HCT116 (cell line): ENCODE measurements around the gene PARM1. TPM values are rescaled to one million over a fixed set of nuclear protein-coding genes. Genes with fewer than 3 reads are reported as not detected.

ENCODE experiments used
- ATAC-seq: fragments of 200-7000 bp; cut with Tn5 transposase; 2 replicates; pipeline ENCODE4 v1.9.1; 2020; ENCODE audit warnings: mild to moderate bottlenecking, moderate library complexity
- BruUV-seq: library from RNA; stranded (reverse); fragments of 400-500 nt; replicated peaks from 2 replicates; lab custom pipeline; 2021; lab: Mats Ljungman, UMichigan
- CTCF ChIA-PET: fragments of 300-600 bp; sonication (Branson Sonifier 250); formaldehyde crosslinking; loops from one replicate; lab custom pipeline; 2021; ENCODE audit warnings: antibody characterized with exemption; lab: Charles Lee
- POLR2A ChIA-PET: fragments of 300-600, 350-600 bp; sonication (Branson Sonifier 250); formaldehyde crosslinking; loops from one replicate; lab custom pipeline; 2021; ENCODE audit warnings: antibody characterized with exemption; lab: Charles Lee
- RAD21 ChIA-PET, 2 experiments: fragments of 300-600 bp; sonication (Branson Sonifier 250); formaldehyde crosslinking; loops; one replicate each; lab custom pipeline; 2023; ENCODE audit warnings: low total read pairs in 2 of 2; ENCODE audit not compliant: uncharacterized antibody in 2 of 2, unreplicated experiment in 2 of 2, low non-redundant PET in 1 of 2; lab: Charles Lee
- DNase-seq: peaks from one replicate; pipeline ENCODE4 v3.0.0-alpha.2; 2010; ENCODE audit warnings: low read depth, low spot score
- H2AFZ ChIP-seq: fragments of 200-600 bp; shearing (Covaris generic), sonication (generic); 2 replicates; pipeline ENCODE4 v1.6.1; 2017; ENCODE audit warnings: low read depth, mixed run types, mixed read lengths, antibody characterized with exemption, low read length; ENCODE audit not compliant: poor library complexity, severe bottlenecking
- H3K27ac ChIP-seq: 2 replicates; pipeline ENCODE4 v1.5.1; 2012; ENCODE audit warnings: low read depth, low read length
- H3K27me3 ChIP-seq: fragments of 200-600 bp; sonication (generic); 2 replicates; pipeline ENCODE4 v1.6.1; 2016; ENCODE audit warnings: mixed run types, low read length, mixed read lengths; ENCODE audit not compliant: insufficient read depth
- H3K36me3 ChIP-seq, 2 experiments: fragments of 200-500 bp in 1 of 2; fragments of 200-600 bp in 1 of 2; sonication (Bioruptor generic) in 1 of 2; sonication (generic) in 1 of 2; 2 replicates each; pipeline versions ENCODE4 v1.5.1 to v1.6.1; 2014 to 2016; ENCODE audit warnings: low read length in 2 of 2, inconsistent platforms in 1 of 2, mixed read lengths in 1 of 2, mixed run types in 1 of 2; ENCODE audit not compliant: insufficient read depth in 2 of 2, control insufficient read depth in 1 of 2
- H3K4me1 ChIP-seq, 2 experiments: fragments of 200-600 bp in 1 of 2; sonication (generic) in 1 of 2; 2 replicates each; pipeline versions ENCODE4 v1.5.1 to v1.6.1; 2012 to 2017; ENCODE audit warnings: low read length in 2 of 2, inconsistent platforms in 1 of 2, mild to moderate bottlenecking in 1 of 2, mixed read lengths in 1 of 2, mixed run types in 1 of 2, moderate library complexity in 1 of 2; ENCODE audit not compliant: insufficient read depth in 2 of 2, control insufficient read depth in 1 of 2
- H3K4me2 ChIP-seq: fragments of 200-600 bp; sonication (generic); 2 replicates; pipeline ENCODE4 v1.6.1; 2017; ENCODE audit warnings: mixed run types, low read length, mixed read lengths
- H3K4me3 ChIP-seq, 2 experiments: fragments of 200-600 bp in 1 of 2; sonication (generic) in 1 of 2; replicated peaks in 1 of 2; 2 replicates each; pipeline ENCODE4 v1.5.1; 2011 to 2016; ENCODE audit warnings: low read length in 2 of 2, control low read depth in 1 of 2, low read depth in 1 of 2, mild to moderate bottlenecking in 1 of 2, mixed read lengths in 1 of 2, mixed run types in 1 of 2
- H3K79me2 ChIP-seq: fragments of 200-600 bp; sonication (generic); 2 replicates; pipeline ENCODE4 v1.6.1; 2017; ENCODE audit warnings: mild to moderate bottlenecking, mixed run types, low read length, moderate library complexity, mixed read lengths; ENCODE audit not compliant: insufficient read depth
- H3K9ac ChIP-seq: fragments of 200-600 bp; sonication (generic); 2 replicates; pipeline ENCODE4 v1.6.1; 2016; ENCODE audit warnings: low read length, mixed read lengths
- H3K9me2 ChIP-seq: fragments of 200-600 bp; sonication (generic), shearing (Covaris generic); 2 replicates; pipeline ENCODE4 v1.6.1; 2017; ENCODE audit warnings: mixed run types, mild to moderate bottlenecking, moderate library complexity; ENCODE audit not compliant: insufficient read depth
- H3K9me3 ChIP-seq, 2 experiments: fragments of 200-500 bp in 1 of 2; fragments of 200-600 bp in 1 of 2; sonication (Bioruptor generic) in 1 of 2; sonication (generic) in 1 of 2; 2 replicates each; pipeline ENCODE4 v1.6.1; 2014 to 2017; ENCODE audit warnings: low read length in 2 of 2, mixed read lengths in 2 of 2, inconsistent platforms in 1 of 2, low read depth in 1 of 2, mild to moderate bottlenecking in 1 of 2, mixed run types in 1 of 2, moderate library complexity in 1 of 2; ENCODE audit not compliant: control insufficient read depth in 1 of 2, insufficient read depth in 1 of 2
- H4K20me1 ChIP-seq: fragments of 200-600 bp; sonication (generic), shearing (Covaris generic); 2 replicates; pipeline ENCODE4 v1.6.1; 2017; ENCODE audit warnings: mixed run types, mild to moderate bottlenecking, moderate library complexity; ENCODE audit not compliant: insufficient read depth
- CEBPB ChIP-seq: IDR thresholded peaks from 2 replicates; pipeline ENCODE4 v1.6.1; 2012; ENCODE audit warnings: low read depth
- EZH2 ChIP-seq: fragments of 200-600 bp; sonication (generic); IDR thresholded peaks from 2 replicates; pipeline ENCODE4 v1.6.1; 2017; ENCODE audit warnings: antibody characterized with exemption, mixed run types
- JUND ChIP-seq: IDR thresholded peaks from 2 replicates; pipeline ENCODE4 v1.6.1; 2012
- POLR2A ChIP-seq: IDR thresholded peaks from 2 replicates; pipeline ENCODE4 v1.7.0; 2011; ENCODE audit warnings: borderline replicate concordance; ENCODE audit not compliant: insufficient read depth, insufficient read length; ENCODE audit errors: extremely low read depth
- POLR2AphosphoS5 ChIP-seq: IDR thresholded peaks from 2 replicates; pipeline ENCODE4 v1.6.1; 2011; ENCODE audit warnings: mild to moderate bottlenecking, low read depth, low read length, moderate library complexity
- RAD21 ChIP-seq: IDR thresholded peaks from 2 replicates; pipeline ENCODE4 v1.6.1; 2012; ENCODE audit warnings: low read depth, mild to moderate bottlenecking
- TCF7L2 ChIP-seq: IDR thresholded peaks from 2 replicates; pipeline ENCODE4 v1.7.0; 2011; ENCODE audit warnings: borderline replicate concordance, inconsistent platforms; ENCODE audit not compliant: insufficient read depth, insufficient read length; ENCODE audit errors: extremely low read depth
- YY1 ChIP-seq: IDR thresholded peaks from 2 replicates; pipeline ENCODE4 v1.6.1; 2011; ENCODE audit warnings: low read length, low read depth, moderate library complexity, mild to moderate bottlenecking; ENCODE audit not compliant: insufficient replicate concordance; ENCODE audit errors: extremely low read depth
- ZFX ChIP-seq: fragments of 450-650 bp; IDR thresholded peaks from 2 replicates; pipeline ENCODE4 v1.6.1; 2017
- ZNF274 ChIP-seq: fragments of 200-500 bp; sonication (Bioruptor generic); IDR thresholded peaks from 2 replicates; pipeline ENCODE4 v1.6.1; 2014; ENCODE audit warnings: mild to moderate bottlenecking, low read depth, low read length, inconsistent platforms
- intact Hi-C: fragments of 100-400 bp; cut with micrococcal nuclease; formaldehyde crosslinking; loops from 2 replicates; pipeline ENCODE4 v1.10.0; 2022
- total RNA-seq: library from RNA; stranded (reverse); gene quantifications from one replicate; pipeline ENCODE4 v1.2.1, GENCODE V29; 2021; ENCODE audit not compliant: unreplicated experiment
- TF ChIP-seq, protein P1 (sequence below): IDR thresholded peaks from 2 replicates; pipeline ENCODE4 v1.6.1; 2011; ENCODE audit warnings: mild to moderate bottlenecking, low read length, moderate library complexity; ENCODE audit not compliant: insufficient replicate concordance; ENCODE audit errors: extremely low read depth
- TF ChIP-seq, protein P2 (sequence below), 3 experiments: fragments of 200-600 bp in 1 of 3; sonication (generic) in 1 of 3; IDR thresholded peaks in 2 of 3; conservative IDR thresholded peaks in 1 of 3; 2 replicates each; pipeline ENCODE4 v1.5.1; 2012 to 2017; ENCODE audit warnings: low read depth in 2 of 3, low read length in 2 of 3, antibody characterized with exemption in 1 of 3, borderline replicate concordance in 1 of 3, control low read depth in 1 of 3, mild to moderate bottlenecking in 1 of 3, mixed read lengths in 1 of 3, mixed run types in 1 of 3, moderate library complexity in 1 of 3; ENCODE audit not compliant: insufficient read depth in 1 of 3
- TF ChIP-seq, protein P3 (sequence below): IDR thresholded peaks from 2 replicates; pipeline ENCODE4 v1.6.1; 2012; ENCODE audit warnings: low read depth
- TF ChIP-seq, protein P4 (sequence below): IDR thresholded peaks from 2 replicates; pipeline ENCODE4 v1.6.1; 2012

The PARM1 gene
- total RNA-seq, 1 experiment from 2014 or later = 11.7 TPM

DNA sequence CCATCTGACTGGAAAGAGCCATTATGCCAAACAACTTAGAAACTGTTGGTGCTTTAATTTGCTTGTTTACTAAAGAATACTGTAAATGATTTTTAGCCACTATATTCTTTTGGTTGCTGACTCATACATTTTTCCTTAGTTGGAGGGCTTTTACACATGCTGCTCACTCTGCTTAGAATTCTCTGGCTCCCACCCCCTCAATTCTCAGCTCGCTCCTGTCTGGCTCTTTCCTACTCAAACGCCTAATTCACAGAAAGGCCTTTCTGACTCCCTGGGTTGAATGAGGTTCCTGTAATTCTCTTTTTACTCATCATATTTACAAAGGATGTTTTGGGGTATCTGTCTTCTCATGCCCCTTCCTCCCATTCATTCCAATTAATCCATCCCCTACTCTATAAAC, 26.1 kb upstream of the PARM1 start (continued):
- TF ChIP-seq POLR2A = no peak
- TF ChIP-seq RAD21 = no peak
- no peak for TF ChIP-seq TCF7L2
- TF ChIP-seq, protein P1, sequence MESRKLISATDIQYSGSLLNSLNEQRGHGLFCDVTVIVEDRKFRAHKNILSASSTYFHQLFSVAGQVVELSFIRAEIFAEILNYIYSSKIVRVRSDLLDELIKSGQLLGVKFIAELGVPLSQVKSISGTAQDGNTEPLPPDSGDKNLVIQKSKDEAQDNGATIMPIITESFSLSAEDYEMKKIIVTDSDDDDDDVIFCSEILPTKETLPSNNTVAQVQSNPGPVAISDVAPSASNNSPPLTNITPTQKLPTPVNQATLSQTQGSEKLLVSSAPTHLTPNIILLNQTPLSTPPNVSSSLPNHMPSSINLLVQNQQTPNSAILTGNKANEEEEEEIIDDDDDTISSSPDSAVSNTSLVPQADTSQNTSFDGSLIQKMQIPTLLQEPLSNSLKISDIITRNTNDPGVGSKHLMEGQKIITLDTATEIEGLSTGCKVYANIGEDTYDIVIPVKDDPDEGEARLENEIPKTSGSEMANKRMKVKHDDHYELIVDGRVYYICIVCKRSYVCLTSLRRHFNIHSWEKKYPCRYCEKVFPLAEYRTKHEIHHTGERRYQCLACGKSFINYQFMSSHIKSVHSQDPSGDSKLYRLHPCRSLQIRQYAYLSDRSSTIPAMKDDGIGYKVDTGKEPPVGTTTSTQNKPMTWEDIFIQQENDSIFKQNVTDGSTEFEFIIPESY = no peak
- no peak for TF ChIP-seq ZNF274
- TF ChIP-seq ZFX = no peak
- TF ChIP-seq YY1 = no peak
- TF ChIP-seq EZH2 = no peak
- no peak for TF ChIP-seq JUND

DNA sequence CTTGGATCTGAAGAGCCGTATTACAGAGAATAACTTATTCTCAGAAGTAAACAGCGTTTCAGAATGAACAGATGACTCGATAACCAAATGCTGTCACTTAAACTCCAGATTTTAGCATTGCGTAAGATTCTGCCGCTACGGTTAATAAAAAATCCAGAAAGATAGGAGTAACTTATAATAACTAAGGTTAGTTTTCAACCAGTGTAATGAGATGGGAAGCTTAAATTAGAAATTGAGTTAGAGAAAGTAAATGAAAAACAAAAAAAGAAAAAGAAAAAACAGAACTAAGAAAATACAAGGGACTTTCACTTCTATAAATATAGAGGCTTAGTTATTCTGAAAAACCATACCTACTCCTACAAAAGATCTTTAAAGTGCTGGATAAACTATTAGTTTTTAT, 13.1 kb upstream of the PARM1 start:
- ChIA-PET CTCF (interaction anchor here (1.3 to 1.5 kb wide), 2 partner anchors 13 to 45 kb away, joined by 5 read pairs; partner anchors contain the start of gene PARM1), RAD21 (no interaction called here), POLR2A (no interaction called here)
- Histone ChIP-seq H3K9me3 (no peaks in the 10 kb centered on the region), H3K4me2 (no peak overlapping the region), H3K79me2 (no peaks in the 10 kb centered on the region), H3K9ac (no peak overlapping the region), H3K4me3 (no peak overlapping the region), H2AFZ (no peak overlapping the region), H4K20me1 (no peaks in the 10 kb centered on the region), H3K9me2 (no peaks in the 10 kb centered on the region), H3K27me3 (no peaks in the 10 kb centered on the region), H3K36me3 (no peaks in the 10 kb centered on the region), H3K4me1 (no peaks in the 10 kb centered on the region), H3K27ac (no peak overlapping the region)
- DNase-seq (no peak), ATAC-seq (no peak)
- intact Hi-C loops = no loop called here
- no TSS peak for BruUV-seq
- TF ChIP-seq CEBPB = no peak
- TF ChIP-seq, protein P2, sequence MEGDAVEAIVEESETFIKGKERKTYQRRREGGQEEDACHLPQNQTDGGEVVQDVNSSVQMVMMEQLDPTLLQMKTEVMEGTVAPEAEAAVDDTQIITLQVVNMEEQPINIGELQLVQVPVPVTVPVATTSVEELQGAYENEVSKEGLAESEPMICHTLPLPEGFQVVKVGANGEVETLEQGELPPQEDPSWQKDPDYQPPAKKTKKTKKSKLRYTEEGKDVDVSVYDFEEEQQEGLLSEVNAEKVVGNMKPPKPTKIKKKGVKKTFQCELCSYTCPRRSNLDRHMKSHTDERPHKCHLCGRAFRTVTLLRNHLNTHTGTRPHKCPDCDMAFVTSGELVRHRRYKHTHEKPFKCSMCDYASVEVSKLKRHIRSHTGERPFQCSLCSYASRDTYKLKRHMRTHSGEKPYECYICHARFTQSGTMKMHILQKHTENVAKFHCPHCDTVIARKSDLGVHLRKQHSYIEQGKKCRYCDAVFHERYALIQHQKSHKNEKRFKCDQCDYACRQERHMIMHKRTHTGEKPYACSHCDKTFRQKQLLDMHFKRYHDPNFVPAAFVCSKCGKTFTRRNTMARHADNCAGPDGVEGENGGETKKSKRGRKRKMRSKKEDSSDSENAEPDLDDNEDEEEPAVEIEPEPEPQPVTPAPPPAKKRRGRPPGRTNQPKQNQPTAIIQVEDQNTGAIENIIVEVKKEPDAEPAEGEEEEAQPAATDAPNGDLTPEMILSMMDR (IDR thresholded peaks at IDR 0.05 in 2 of 3, conservative IDR thresholded peaks at IDR 0.05 in 1 of 3; ENCODE audit: borderline replicate concordance in 1 of 3, insufficient read depth in 1 of 3, low read depth in 2 of 3, low read length in 2 of 3) = no peak
- TF ChIP-seq, protein P3, sequence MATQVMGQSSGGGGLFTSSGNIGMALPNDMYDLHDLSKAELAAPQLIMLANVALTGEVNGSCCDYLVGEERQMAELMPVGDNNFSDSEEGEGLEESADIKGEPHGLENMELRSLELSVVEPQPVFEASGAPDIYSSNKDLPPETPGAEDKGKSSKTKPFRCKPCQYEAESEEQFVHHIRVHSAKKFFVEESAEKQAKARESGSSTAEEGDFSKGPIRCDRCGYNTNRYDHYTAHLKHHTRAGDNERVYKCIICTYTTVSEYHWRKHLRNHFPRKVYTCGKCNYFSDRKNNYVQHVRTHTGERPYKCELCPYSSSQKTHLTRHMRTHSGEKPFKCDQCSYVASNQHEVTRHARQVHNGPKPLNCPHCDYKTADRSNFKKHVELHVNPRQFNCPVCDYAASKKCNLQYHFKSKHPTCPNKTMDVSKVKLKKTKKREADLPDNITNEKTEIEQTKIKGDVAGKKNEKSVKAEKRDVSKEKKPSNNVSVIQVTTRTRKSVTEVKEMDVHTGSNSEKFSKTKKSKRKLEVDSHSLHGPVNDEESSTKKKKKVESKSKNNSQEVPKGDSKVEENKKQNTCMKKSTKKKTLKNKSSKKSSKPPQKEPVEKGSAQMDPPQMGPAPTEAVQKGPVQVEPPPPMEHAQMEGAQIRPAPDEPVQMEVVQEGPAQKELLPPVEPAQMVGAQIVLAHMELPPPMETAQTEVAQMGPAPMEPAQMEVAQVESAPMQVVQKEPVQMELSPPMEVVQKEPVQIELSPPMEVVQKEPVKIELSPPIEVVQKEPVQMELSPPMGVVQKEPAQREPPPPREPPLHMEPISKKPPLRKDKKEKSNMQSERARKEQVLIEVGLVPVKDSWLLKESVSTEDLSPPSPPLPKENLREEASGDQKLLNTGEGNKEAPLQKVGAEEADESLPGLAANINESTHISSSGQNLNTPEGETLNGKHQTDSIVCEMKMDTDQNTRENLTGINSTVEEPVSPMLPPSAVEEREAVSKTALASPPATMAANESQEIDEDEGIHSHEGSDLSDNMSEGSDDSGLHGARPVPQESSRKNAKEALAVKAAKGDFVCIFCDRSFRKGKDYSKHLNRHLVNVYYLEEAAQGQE = no peak
- no peak for TF ChIP-seq TCF7L2
- TF ChIP-seq YY1 = no peak
- TF ChIP-seq, protein P4, sequence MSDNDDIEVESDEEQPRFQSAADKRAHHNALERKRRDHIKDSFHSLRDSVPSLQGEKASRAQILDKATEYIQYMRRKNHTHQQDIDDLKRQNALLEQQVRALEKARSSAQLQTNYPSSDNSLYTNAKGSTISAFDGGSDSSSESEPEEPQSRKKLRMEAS = no peak
- TF ChIP-seq POLR2AphosphoS5 = no peak
